CD4-positive, alpha-beta T cell treated with Interleukin-17A for 1 hour (primary cell): ENCODE measurements around the gene CDH1.

ENCODE experiments used
- DNase-seq: peaks from one replicate; pipeline ENCODE4 v3.0.0-alpha.2; 2020

The CDH1 gene

DNA sequence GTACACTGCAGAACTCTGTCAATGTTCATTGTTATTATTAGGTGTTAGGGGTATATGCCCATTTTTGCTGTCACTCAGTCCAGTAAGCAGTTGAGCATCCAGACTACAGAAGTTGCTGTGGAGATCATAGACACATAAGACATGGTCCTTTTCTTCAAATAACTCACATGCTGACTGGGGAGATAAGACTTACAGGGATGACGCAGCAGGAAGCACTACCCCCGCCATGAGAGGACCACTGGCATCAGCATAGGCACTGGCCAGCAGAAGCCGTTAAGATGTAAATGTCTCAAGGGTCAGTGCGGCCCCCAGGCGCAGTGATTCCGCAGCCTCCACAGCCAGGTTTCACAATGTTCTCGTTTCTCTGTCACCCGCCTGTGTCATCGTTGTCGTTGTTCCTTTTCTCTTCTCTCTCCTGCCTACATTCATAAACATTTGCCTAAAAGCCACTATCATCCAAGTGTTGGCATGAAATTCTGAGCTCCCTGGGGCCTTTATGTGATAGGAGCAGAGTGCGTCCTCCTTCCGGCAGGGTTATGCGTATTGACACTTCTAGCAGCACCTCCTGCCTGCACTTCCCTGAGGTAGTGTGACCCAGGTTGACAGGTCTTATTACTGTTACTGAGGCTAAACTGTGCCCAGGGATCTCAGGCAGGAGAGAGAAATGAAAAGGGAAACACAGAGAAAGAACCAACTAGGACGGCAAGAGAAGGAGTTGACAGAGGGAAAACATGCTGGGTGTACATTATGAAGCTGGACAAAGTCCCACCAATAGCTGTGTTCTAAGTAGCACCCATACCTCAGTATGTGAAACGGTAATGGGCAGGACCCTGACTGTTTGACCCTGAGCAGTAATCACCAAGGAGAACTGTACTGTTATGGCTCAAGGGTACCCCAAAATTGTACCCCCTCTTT is 124.1 kb downstream of the CDH1 start:
- no peak for DNase-seq

DNA sequence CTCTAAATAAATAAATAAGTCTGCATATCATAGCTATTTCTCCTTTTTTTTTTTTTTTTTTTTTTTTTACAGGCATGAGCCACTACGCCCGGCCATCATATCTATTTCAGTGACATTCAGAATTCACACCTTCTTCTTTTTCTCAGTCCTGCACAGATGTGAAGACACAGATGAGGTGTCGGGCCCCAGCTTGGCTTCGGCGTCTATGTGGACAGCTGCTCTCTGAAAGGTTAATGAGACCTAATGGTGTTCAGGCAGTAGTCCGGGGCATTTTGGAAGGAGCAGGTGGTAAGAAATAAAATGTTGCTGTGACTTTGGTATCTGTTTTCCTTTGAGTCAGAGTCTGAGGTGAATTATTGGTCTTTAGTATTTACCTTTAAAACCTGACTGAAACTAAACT is 129.8 kb downstream of the CDH1 start:
- DNase-seq, result no peak

DNA sequence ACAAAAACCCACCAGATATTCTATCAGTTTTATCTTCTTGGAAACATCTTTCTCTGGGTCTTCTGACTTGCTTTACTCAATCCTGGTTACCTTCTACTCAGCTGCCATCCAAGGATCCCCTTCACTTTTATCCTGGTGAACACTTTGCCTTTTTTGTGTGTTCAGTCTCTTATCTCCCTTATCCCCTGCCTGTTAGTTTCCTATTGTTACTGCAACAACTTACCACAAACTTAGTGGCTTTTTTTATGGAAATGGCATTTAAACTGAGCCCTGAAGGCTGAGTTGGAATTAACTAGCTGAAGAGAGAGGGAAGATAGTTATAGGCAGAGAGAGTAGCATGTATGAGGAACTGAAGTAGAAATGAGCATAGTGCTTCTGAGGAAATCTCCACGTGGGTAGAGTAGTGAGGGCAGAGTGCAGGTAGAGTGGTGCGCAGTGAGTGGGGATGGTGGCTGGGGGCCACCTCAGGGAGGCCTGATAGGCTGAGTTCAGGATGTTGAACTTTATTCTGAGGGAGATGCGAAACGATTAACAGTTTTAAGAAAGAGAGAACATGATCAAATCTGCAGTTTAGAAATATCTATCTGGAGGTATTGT is 132.5 kb downstream of the CDH1 start:
- no peak for DNase-seq

DNA sequence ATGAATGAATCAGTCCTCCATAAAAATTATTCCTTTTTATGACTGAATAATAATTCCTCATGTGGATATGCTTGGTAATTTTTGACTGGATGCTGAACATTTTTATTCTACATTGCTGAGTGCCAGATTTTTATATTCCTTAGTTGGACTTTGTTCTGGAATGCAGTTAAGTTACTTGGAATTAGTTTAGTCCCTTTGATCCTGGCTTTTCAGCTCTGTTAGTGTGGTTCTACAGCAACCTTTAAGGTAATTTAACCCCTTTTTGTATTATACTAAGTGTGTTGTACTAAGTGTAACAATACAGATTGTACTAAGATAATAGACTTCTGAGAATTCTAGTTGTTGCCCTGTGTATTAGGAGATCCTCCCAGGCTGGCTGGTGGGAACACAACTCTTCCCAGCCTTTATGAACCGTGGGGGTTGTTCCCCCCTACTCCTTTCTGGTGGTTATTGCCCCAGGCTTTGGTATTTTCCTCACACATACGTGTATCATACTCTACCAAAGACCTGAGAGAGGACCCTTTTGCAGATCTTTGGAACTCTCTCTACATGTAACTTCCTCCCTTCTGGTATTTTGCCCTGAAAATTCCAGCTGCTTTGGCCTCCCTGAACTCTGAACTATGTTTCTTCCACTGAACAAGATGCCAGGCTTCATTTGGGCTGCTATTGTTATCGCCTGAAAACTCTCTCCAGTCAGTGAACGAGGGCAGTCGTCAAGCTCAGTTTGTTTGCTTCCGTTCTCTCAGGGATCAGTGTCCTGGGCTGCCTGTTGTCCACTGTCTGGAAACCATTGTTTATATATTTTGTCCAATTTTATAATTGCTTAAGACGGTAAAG is 136.8 kb downstream of the CDH1 start:
- no peak for DNase-seq

DNA sequence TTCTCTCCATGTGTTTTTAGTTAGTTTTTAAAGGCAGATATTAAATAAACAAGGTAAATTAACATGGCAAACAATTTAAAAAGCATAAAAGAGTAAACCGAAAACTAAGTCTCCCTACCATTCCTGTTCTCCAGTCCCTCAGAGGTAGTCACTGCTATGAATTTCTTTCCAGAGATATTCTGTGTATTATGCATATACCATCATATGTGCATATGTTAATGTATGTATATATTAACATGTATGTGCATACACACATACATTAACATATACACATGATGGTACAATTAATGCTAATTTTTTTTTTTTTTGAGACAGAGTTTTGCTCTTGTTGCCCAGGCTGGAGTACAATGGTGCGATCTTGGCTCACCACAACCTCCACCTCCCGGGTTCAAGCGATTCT is 138.8 kb downstream of the CDH1 start:
- no peak for DNase-seq

DNA sequence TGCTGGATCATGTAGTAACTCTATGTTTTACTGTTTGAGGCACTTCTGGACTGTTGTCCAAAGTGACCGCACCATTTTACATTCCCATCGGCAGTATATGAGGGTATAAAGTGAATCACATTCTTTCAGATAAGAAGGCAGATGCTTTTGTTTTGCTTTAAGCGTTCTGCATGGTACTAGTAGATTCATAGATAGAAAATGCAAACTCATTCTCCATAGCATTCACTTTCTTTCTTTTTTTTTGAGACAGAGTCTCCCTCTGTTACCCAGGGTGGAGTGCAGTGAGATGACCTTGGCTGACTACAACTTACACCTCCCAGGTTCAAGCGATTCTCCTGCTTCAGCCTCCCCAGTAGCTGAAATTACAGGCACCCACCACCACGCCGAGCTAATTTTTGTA is 146.6 kb downstream of the CDH1 start:
- DNase-seq, result no peak

DNA sequence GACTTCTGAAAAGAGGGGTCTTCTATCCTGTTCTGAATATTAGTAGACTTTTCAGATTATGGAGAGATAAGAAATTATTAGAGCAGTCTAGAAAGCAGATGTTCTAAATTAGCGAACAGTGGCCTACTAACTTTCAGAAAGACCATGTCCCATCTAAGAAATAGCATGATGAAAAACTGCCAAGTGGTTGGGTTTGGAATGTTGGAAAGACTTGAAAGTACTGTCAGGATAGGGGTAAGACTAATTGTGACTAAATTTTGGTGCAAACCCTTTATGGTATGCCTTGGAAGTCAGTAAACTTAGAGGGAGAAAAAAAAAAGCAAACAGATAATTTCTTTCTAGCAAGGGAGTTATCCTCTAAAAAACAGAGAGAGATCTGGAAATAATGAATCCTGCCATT is 147.3 kb downstream of the CDH1 start:
- no peak for DNase-seq
